Esophagus (tissue), 2 donors: ENCODE data around the gene UPF1. TPM values are rescaled to one million over a fixed set of nuclear protein-coding genes. Genes with fewer than 3 reads are reported as not detected.
"Not testable (repeated sequence)": the region's sequence is repeated elsewhere in the genome, so short reads cannot be mapped to it uniquely, and the experiment has no call there.

Experiments
- H3K27ac ChIP-seq, 2 donors: one replicate each; pipeline ENCODE4 v1.5.1; 2013; ENCODE audit warnings: low read depth in 2 of 2, mild to moderate bottlenecking in 2 of 2, inconsistent platforms in 1 of 2, low read length in 1 of 2, moderate library complexity in 1 of 2
- H3K27me3 ChIP-seq, 2 donors: one replicate each; pipeline ENCODE4 v1.6.1; 2013; ENCODE audit warnings: low read length in 2 of 2, control low read depth in 1 of 2, mild to moderate bottlenecking in 1 of 2; ENCODE audit not compliant: insufficient read depth in 2 of 2, control insufficient read depth in 1 of 2
- H3K36me3 ChIP-seq, 2 donors: one replicate each; pipeline ENCODE4 v1.6.1; 2013; ENCODE audit warnings: low read length in 1 of 2; ENCODE audit not compliant: control insufficient read depth in 2 of 2, insufficient read depth in 2 of 2
- H3K4me1 ChIP-seq, 2 donors: one replicate each; pipeline ENCODE4 v1.6.1; 2013; ENCODE audit warnings: low read length in 1 of 2; ENCODE audit not compliant: control insufficient read depth in 2 of 2, insufficient read depth in 2 of 2
- H3K4me3 ChIP-seq, 2 donors: one replicate each; pipeline ENCODE4 v1.5.1; 2013; ENCODE audit warnings: low read length in 2 of 2, mild to moderate bottlenecking in 2 of 2, low read depth in 1 of 2, moderate library complexity in 1 of 2
- H3K9me3 ChIP-seq, 2 donors: one replicate each; pipeline ENCODE4 v1.6.1; 2013; ENCODE audit warnings: mild to moderate bottlenecking in 2 of 2, low read depth in 1 of 2, low read length in 1 of 2, moderate library complexity in 1 of 2; ENCODE audit not compliant: control insufficient read depth in 2 of 2, insufficient read depth in 1 of 2
- WGBS, 2 donors: extraction: QIAGEN DNeasy Blood & Tissue Kit; methylation state at CpG; one replicate each; pipeline ENCODE4 v1.1.7; 2013; 5-methylcytosine and 5-hydroxymethylcytosine counted together
- polyA plus RNA-seq, 2 donors: library from polyadenylated mRNA; stranded (reverse); fragments of 200-250 nt; gene quantifications; one replicate each; pipeline ENCODE4 v1.2.3, GENCODE V29; 2013
- donor health status: healthy with polysubstance abuse.
- donor health status: Bipolar disorder and iron deficiency.

UPF1 gene
- polyA plus RNA-seq, 2 donors, result 28.1 to 41.7 TPM

DNA sequence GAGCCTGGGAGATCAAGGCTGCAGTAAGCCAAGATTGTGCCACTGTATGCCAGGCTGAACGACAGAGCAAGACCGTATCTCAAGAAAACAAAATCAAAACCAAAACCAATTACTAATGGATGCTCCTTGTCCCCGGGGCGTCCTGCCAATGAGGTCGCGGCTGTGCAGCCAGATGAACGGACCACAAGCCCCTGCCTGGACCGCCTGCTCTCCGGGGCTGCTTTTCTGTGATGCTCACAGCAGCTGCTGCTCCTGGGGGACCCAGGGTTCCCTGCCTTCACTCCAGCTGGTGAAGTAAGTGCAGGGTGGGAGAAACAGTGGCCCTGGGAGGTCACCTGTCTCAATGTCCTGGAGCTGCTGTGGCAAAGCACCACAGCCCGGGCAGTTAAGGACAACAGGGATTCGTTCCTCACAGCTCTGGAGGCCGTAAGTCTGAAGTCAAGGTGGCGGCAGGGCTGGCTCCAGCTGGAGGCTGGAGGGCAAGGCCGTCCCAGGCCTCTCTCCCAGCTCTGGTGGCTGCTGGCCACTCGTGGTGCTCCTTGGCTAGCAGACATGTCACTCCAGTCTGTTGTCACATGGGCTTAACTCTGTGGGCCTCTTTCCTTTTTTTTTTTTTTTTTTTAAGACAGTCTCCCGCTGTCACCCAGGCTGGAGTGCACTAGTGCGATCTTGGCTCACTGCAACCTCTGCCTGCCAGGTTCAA is 77.3 kb downstream of the UPF1 start:
- Histone ChIP-seq H3K27ac (no peak overlapping the region), H3K36me3 (peaks cover 0 to 53% of the 10 kb centered on the region in 2 donors), H3K4me1 (no peaks in the 10 kb centered on the region), H3K4me3 (no peak overlapping the region), H3K27me3 (no peaks in the 10 kb centered on the region), H3K9me3 (no peaks in the 10 kb centered on the region)
- 89 to 94% methylated on average over 17 of the region's 17 CpGs for WGBS, 2 donors

DNA sequence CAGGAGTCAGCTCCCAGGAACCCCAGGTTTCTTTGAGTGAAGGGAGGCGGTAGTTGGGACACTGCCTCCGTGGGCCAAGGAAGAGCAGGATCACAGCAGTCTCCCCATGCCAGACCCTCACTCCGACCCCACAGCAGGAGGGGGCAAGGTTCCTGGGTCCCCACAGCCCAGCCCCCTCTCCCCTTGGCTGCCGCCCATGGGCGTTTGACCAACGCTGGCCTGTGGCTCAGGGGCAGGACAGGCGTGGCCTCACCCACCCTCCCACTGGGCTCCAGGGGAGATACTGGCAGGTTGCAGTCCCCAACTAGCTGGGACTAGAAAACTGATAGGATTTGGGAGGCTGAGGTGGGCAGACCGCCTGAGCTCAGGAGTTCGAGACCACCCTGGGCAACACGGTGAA is 78.3 kb downstream of the UPF1 start:
- peaks cover 0 to 51% of the 10 kb centered on the region in 2 donors for H3K36me3 ChIP-seq
- 83 to 91% methylated on average over 10 of the region's 10 CpGs for WGBS, 2 donors
- H3K27ac ChIP-seq, result no peak overlapping the region
- H3K9me3 ChIP-seq, result no peaks in the 10 kb centered on the region
- H3K27me3 ChIP-seq, result no peaks in the 10 kb centered on the region
- no peaks in the 10 kb centered on the region for H3K4me1 ChIP-seq
- H3K4me3 ChIP-seq, result no peak overlapping the region

DNA sequence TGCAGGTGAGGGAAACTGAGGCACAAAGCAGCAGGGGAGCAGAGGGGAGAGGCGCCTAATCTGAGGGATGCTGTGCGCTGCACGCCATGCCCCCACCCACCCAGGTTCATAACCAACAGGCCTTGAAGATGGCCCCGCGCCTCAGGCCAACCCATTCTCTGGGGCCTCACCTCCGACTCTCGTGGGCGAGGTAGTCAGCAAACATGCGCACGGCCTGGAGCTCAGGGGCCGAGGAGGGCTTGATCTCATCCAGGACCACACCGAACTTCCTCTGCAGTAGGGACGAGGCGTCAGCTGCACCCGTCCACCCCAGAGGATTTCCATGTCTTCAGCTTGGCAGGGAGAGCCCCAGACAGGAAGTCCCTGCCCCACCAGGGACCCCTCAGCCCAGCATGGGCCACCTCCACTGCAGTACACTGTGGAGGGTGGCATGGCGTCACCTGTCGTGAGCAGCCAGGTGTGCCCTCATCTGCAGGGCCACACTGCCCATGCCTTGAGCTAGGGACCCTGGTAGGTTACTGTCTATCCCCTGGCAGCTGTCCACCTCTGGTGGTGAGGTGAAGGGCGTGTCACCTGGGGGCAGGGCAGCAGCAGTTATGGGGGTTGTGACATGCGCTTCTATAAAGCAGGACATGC is 79.2 kb downstream of the UPF1 start:
- Histone ChIP-seq H3K4me1 (peaks cover 0 to 4% of the 10 kb centered on the region in 2 donors), H3K9me3 (no peaks in the 10 kb centered on the region), H3K36me3 (peaks cover 0 to 54% of the 10 kb centered on the region in 2 donors), H3K27ac (no peak overlapping the region), H3K27me3 (no peaks in the 10 kb centered on the region), H3K4me3 (no peak overlapping the region)
- 95 to 96% methylated on average over 19 of the region's 19 CpGs for WGBS, 2 donors

DNA sequence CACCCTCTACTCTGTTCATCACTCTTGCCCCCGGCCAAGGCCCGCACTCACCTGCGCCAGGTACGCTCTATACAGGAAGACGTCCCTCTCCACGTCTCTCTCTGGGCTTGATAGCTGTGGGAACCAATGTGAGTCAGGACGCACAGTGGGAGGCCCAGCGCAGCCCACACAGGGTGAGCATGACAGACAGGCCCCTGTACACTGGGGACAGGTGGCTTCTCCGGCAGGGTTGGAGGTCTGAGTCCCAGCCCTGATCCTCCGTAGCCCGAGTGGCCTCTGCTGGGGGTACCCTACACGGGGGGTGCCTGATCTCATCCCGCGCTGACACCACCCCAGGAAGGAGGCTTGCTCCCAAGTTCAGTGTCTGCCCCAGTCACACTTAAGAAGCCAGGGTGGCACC is 81.2 kb downstream of the UPF1 start:
- Histone ChIP-seq H3K27me3 (no peaks in the 10 kb centered on the region), H3K4me1 (peaks cover 0 to 4% of the 10 kb centered on the region in 2 donors), H3K9me3 (no peaks in the 10 kb centered on the region), H3K36me3 (peaks cover 0 to 34% of the 10 kb centered on the region in 2 donors), H3K27ac (no peak overlapping the region), H3K4me3 (no peak overlapping the region)
- WGBS, 2 donors, result 95 to 96% methylated on average over 14 of the region's 14 CpGs

DNA sequence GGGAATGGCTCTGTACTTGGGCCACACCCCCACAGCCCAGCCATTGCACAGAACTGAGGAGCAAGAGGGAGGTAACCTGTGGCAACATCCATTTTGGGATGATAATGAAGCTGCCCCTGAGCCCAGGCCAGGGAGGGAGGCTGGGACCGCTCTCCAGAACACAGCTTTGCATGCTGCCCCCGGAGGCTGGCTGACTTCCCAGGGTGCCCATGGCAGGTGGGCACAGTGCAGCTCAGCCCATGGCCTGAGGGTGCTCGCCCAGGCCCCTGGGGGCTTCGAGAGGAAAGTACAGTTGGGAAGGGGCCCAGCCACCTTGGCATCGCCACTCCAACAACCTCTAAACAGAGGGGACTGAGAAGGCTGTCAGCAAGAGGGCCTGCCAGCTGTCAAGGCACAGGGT is 81.7 kb downstream of the UPF1 start:
- H3K9me3 ChIP-seq, result no peaks in the 10 kb centered on the region
- H3K4me1 ChIP-seq, result peaks cover 0 to 4% of the 10 kb centered on the region in 2 donors
- 83 to 92% methylated on average over 5 of the region's 5 CpGs for WGBS, 2 donors
- no peak overlapping the region for H3K4me3 ChIP-seq
- H3K36me3 ChIP-seq, result peaks cover 0 to 32% of the 10 kb centered on the region in 2 donors
- H3K27ac ChIP-seq, result no peak overlapping the region
- no peaks in the 10 kb centered on the region for H3K27me3 ChIP-seq

DNA sequence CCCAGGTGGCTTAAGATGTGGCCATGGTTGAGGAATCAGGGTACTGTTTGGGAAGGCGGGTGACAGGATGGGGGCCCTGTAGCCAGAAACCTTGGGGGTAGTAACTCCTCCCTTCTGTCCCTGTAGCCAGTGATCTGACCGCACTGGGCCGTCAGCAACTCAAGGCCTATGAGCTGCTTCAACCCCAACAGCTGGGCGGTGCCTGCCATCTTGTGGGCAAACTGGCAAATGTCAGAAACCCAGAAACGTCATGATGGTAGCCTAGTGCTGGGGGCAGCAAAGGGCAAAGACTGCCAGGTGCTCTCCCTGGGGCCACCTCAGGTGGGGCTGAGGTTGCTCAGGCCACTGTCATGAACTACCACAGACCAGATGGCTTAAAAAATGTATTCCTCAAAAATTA is 83.9 kb downstream of the UPF1 start:
- Histone ChIP-seq H3K4me1 (peaks cover 4 to 9% of the 10 kb centered on the region in 2 donors), H3K27ac (no peak overlapping the region), H3K4me3 (no peak overlapping the region), H3K9me3 (no peaks in the 10 kb centered on the region), H3K36me3 (peaks cover 0 to 25% of the 10 kb centered on the region in 2 donors), H3K27me3 (no peaks in the 10 kb centered on the region)
- 52 to 61% methylated on average over 5 of the region's 5 CpGs for WGBS, 2 donors

DNA sequence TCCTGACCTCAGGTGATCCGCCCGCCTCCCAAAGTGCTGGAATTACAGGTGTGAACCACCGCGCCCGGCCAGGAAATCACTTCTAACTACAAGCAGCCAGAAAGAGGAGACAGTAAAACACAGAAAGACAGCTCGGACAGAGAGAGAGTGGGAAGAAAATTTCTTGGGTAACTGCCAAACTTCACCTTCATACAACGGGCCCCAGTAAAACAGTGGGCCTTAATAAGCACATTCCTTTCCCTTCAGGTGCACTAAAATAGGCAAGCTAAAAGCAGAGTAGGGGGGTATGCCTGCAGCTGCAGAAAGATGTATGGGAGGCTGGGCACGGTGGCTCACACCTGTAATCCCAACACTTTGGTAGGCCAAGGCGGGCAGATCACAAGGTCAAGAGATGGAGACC is 85.8 kb downstream of the UPF1 start:
- H3K27me3 ChIP-seq, H3K9me3 ChIP-seq, H3K4me3 ChIP-seq, H3K4me1 ChIP-seq, H3K27ac ChIP-seq: not testable (repeated sequence)
- peaks cover 0 to 31% of the 10 kb centered on the region in 2 donors for H3K36me3 ChIP-seq
- 86 to 88% methylated on average over 9 of the region's 9 CpGs for WGBS, 2 donors

Other genes with a start within 250 kb of the UPF1 start
- gene REX1BD, start 243.2 kb upstream of the UPF1 start, polyA plus RNA-seq, result 10 to 100 TPM; 48.4 to 59.0 TPM
- 10 to 100 TPM in 1 of 2 donors, 1 to 10 TPM in 1; 2.8 to 11.1 TPM for gene CRLF1, start 225.2 kb upstream of the UPF1 start, polyA plus RNA-seq
- gene TMEM59L, start 219.1 kb upstream of the UPF1 start, polyA plus RNA-seq, result under 1 TPM; 0.41 to 0.71 TPM
- gene KLHL26, start 194.9 kb upstream of the UPF1 start, polyA plus RNA-seq, result 1 to 10 TPM; 1.8 to 2.0 TPM
- gene CRTC1, start 148.3 kb upstream of the UPF1 start, polyA plus RNA-seq, result 1 to 10 TPM; 2.1 to 4.0 TPM
- gene COMP, start 40.7 kb upstream of the UPF1 start, polyA plus RNA-seq, result 1 to 10 TPM in 1 of 2 donors, under 1 TPM in 1; 0.71 to 4.0 TPM
- gene CERS1, start 64.2 kb downstream of the UPF1 start, polyA plus RNA-seq, result under 1 TPM; 0.08 to 0.12 TPM
- 100 to 1,000 TPM; 192 to 214 TPM for gene COPE, start 87.4 kb downstream of the UPF1 start, polyA plus RNA-seq
- 10 to 100 TPM; 39.4 to 52.4 TPM for gene DDX49, start 87.8 kb downstream of the UPF1 start, polyA plus RNA-seq
- gene HOMER3, start 109.3 kb downstream of the UPF1 start, polyA plus RNA-seq, result 10 to 100 TPM in 1 of 2 donors, 1 to 10 TPM in 1; 8.9 to 12.6 TPM
- gene SUGP2, start 201.6 kb downstream of the UPF1 start, polyA plus RNA-seq, result 10 to 100 TPM; 22.8 to 46.7 TPM
- 10 to 100 TPM; 18.2 to 22.1 TPM for gene ARMC6, start 201.6 kb downstream of the UPF1 start, polyA plus RNA-seq
- gene SLC25A42, start 232.0 kb downstream of the UPF1 start, polyA plus RNA-seq, result 1 to 10 TPM; 4.1 to 4.2 TPM